ENCODE measurements around the gene HCN4.
A peak's percentile ranks its signal among the peaks of the same experiment; 100 is the strongest.

HCN4 gene

DNA sequence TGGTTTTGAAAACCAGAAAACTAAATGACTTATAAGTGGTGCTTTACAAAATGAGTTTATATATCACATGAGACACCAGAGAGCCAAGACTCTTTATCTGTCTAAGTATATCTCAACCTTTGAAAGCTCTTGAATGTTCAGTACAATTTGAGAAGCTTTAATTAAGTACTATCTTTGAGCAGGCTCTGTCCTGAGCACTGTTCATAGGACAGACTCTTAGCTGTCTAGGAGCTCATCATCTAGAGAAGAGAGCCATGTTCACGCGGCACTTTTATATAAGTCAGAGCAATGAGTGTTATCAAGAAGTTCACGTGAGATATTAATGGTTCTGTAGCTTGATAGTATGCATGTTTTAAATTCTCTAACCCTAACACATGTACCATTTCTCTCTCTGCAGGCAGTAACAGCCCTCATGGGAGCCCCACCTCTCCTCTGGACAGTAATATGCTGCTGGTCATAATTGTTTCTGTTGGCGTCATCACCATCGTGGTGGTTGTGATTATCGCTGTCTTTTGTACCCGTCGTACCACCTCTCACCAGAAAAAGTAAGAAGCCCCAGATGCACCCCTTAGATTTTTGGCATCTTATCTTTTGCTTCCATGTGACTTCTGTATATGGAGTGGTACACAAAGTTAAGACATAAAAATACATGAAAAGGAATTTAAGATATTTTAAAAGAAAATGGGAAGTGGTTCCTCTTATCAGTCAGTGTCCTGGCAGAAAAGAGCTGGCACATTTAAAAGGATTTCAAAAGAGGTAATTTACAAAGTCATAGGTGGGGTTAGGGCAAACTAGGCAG lies 86.0 kb downstream of the HCN4 start:
- no peak overlapping the region for H3K4me3 ChIP-seq (ENCODE audit: control insufficient read depth, low read depth, low read length)
- no peak for DNase-seq (ENCODE audit: low read depth)
- TF ChIP-seq, protein P1, sequence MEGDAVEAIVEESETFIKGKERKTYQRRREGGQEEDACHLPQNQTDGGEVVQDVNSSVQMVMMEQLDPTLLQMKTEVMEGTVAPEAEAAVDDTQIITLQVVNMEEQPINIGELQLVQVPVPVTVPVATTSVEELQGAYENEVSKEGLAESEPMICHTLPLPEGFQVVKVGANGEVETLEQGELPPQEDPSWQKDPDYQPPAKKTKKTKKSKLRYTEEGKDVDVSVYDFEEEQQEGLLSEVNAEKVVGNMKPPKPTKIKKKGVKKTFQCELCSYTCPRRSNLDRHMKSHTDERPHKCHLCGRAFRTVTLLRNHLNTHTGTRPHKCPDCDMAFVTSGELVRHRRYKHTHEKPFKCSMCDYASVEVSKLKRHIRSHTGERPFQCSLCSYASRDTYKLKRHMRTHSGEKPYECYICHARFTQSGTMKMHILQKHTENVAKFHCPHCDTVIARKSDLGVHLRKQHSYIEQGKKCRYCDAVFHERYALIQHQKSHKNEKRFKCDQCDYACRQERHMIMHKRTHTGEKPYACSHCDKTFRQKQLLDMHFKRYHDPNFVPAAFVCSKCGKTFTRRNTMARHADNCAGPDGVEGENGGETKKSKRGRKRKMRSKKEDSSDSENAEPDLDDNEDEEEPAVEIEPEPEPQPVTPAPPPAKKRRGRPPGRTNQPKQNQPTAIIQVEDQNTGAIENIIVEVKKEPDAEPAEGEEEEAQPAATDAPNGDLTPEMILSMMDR (IDR thresholded peaks at IDR 0.05; ENCODE audit: control insufficient read depth, insufficient read depth, low read depth, low read length, missing control alignments) = no peak

DNA sequence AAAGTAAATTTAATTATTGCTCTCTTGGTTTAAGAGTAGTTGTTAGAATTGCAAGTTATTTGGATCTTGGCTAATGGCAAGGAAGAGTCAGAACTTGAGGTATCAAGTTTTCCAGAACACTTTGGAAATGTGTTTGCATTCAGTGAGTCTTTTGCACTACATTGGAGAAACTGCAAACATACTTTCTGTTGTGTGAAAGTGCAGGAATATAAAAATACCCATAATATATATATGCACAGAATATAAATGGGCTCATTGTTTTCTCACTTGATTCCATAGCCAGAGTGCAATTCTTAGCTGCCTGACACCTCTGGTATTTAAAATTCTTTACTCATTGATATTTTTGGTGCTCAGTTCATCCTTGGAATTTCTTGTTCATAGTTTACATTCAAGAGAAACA lies 92.9 kb downstream of the HCN4 start:
- no peak for DNase-seq (ENCODE audit: low read depth)
- no peak overlapping the region for H3K4me3 ChIP-seq (ENCODE audit: control insufficient read depth, low read depth, low read length)
- TF ChIP-seq, protein P1 (IDR thresholded peaks at IDR 0.05; ENCODE audit: control insufficient read depth, insufficient read depth, low read depth, low read length, missing control alignments) = no peak

DNA sequence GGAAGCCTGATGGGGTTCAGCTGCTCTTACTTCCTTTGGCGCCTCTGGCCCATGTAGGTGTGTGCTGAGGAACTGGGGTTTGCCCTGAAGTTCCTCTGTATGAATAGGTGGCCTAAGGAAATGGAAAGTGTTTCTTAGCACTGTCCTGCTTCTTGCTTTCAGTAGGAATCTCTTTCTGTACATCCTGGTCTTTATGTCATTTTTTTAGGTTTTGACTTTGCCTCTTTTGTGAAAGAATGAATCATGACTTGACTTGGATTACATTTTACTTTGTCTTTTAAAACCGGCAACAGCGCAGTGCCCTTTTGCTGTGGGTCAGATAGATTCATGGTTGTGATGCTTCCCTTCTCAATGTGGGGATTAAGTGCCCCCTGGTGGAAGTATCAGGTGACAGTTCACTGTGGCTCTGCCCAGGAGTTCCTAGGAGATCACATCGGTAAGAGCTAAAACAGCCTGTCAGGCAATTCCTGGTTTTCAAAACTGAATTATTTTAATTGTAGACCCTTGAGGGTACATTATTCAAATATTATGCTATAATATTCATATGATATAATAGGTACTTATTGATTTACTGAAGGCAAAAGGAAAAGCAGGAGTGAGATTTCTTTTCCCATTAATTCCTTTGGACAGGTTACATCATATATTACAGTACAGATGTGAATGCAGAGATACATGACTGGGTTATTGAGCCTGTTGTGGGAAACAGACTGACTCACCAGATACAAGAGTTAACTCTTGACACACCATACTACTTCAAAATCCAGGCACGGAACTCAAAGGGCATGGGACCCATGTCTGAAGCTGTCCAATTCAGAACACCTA lies 95.4 kb downstream of the HCN4 start:
- TF ChIP-seq, protein P1 (IDR thresholded peaks at IDR 0.05; ENCODE audit: control insufficient read depth, insufficient read depth, low read depth, low read length, missing control alignments) = peak; percentile 86
- H3K4me3 ChIP-seq (ENCODE audit: control insufficient read depth, low read depth, low read length) = no peak overlapping the region
- DNase-seq (ENCODE audit: low read depth) = peak; percentile 32

DNA sequence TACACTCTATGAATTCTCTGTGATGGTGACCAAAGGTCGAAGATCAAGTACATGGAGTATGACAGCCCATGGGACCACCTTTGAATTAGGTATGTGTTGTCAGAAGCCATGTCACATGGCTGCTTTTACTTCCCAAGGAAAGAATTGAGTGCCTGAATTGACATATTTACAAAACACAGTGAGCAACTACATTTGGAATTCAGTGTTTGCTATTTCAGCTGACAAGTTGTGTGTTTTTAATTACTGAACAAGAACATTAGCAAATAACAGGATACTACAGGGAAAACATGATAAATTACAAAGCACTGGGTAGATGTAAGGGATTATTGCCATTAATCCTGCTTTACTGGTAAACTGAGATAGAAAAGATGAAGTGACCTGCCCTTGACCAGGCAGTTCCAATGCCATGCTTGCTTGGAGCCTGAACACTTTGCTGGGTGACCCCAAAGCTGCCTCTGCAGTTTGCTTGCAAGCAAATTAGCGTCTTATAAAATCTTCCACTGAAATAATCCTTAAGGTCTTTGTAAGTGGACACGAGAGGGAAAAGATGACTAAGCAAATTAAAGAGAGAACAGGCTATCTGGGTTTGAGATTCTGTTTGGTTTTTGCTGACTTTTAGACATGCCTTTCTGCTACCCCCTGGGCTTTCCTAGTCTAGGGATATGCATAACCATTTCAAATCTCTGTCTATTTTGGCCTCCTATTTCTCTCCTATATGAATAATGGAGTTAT lies 98.2 kb downstream of the HCN4 start:
- TF ChIP-seq, protein P1 (IDR thresholded peaks at IDR 0.05; ENCODE audit: control insufficient read depth, insufficient read depth, low read depth, low read length, missing control alignments) = no peak
- H3K4me3 ChIP-seq (ENCODE audit: control insufficient read depth, low read depth, low read length) = no peak overlapping the region
- DNase-seq (ENCODE audit: low read depth) = no peak

Measured in AG09309 (cell line).